H1 (cell line): Measurements from ENCODE around the gene PTPRG. TPM values are rescaled to one million over a fixed set of nuclear protein-coding genes. Genes with fewer than 3 reads are reported as not detected.
A peak's percentile ranks its signal among the peaks of the same experiment; 100 is the strongest.

Experiments
- CTCF ChIA-PET: fragments of 300-600 bp; sonication (Branson Sonifier 250); formaldehyde crosslinking; loops from one replicate; lab custom pipeline; 2021; ENCODE audit not compliant: partially characterized antibody; lab: Charles Lee
- POLR2A ChIA-PET: fragments of 300-600 bp; sonication (Branson Sonifier 250); formaldehyde crosslinking; loops from one replicate; lab custom pipeline; 2021; ENCODE audit warnings: inconsistent platforms; ENCODE audit not compliant: partially characterized antibody; lab: Charles Lee
- DNase-seq, 2 experiments: peaks; one replicate each; pipeline versions ENCODE4 v3.0.0 to v3.0.0-alpha.2; 2010 to 2022; ENCODE audit warnings: low spot score in 2 of 2, low read depth in 1 of 2, mixed read lengths in 1 of 2
- FAIRE-seq: peaks from 2 replicates; lab custom pipeline; 2011; peaks lifted over from hg19 to GRCh38; lab: Jason Lieb, UNC
- H2AFZ ChIP-seq: 2 replicates; pipeline ENCODE4 v1.8.1; 2012; ENCODE audit warnings: low read length, inconsistent platforms
- H2AK5ac ChIP-seq: 2 replicates; pipeline ENCODE4 v1.6.1; 2013; ENCODE audit warnings: low read depth, low read length
- H2BK120ac ChIP-seq: replicated peaks from 2 replicates; pipeline ENCODE3; 2013; ENCODE audit warnings: low read depth, low read length, inconsistent platforms
- H2BK12ac ChIP-seq: 2 replicates; pipeline ENCODE4 v1.6.1; 2013; ENCODE audit warnings: low read depth, low read length
- H2BK15ac ChIP-seq: 2 replicates; pipeline ENCODE4 v1.6.1; 2013; ENCODE audit warnings: low read length
- H2BK20ac ChIP-seq: 2 replicates; pipeline ENCODE4 v1.6.1; 2013; ENCODE audit warnings: low read length
- H2BK5ac ChIP-seq: 2 replicates; pipeline ENCODE4 v1.6.1; 2013; ENCODE audit warnings: low read depth, low read length
- H3K14ac ChIP-seq: 2 replicates; pipeline ENCODE4 v1.6.1; 2013; ENCODE audit warnings: inconsistent platforms; ENCODE audit not compliant: insufficient read length
- H3K18ac ChIP-seq: 2 replicates; pipeline ENCODE4 v1.6.1; 2013; ENCODE audit warnings: low read length; ENCODE audit errors: extremely low read depth
- H3K23ac ChIP-seq: 2 replicates; pipeline ENCODE4 v1.6.1; 2013; ENCODE audit warnings: inconsistent platforms; ENCODE audit not compliant: insufficient read length
- H3K23me2 ChIP-seq: 2 replicates; pipeline ENCODE4 v1.6.1; 2013; ENCODE audit warnings: low read depth, low read length
- H3K27ac ChIP-seq: 2 replicates; pipeline ENCODE4 v1.6.1; 2011; ENCODE audit warnings: low read depth, low read length, inconsistent platforms
- H3K27me3 ChIP-seq, 4 experiments: replicated peaks in 1 of 4; 1 replicate in 1 of 4; 2 replicates in 3 of 4; pipeline versions ENCODE4 v1.6.1 to v1.8.1; 2011 to 2013; ENCODE audit warnings: low read length in 3 of 4, mild to moderate bottlenecking in 3 of 4, inconsistent platforms in 2 of 4, mixed read lengths in 2 of 4, moderate library complexity in 1 of 4; ENCODE audit not compliant: control insufficient read depth in 3 of 4, insufficient read depth in 3 of 4; ENCODE audit errors: extremely low read depth in 1 of 4
- H3K36me3 ChIP-seq, 4 experiments: 2 replicates each; pipeline versions ENCODE4 v1.6.1 to v1.8.1; 2011 to 2013; ENCODE audit warnings: mild to moderate bottlenecking in 4 of 4, low read length in 3 of 4, moderate library complexity in 2 of 4, control low read depth in 1 of 4, inconsistent platforms in 1 of 4; ENCODE audit not compliant: insufficient read depth in 4 of 4, control insufficient read depth in 2 of 4
- H3K4ac ChIP-seq: replicated peaks from 2 replicates; pipeline ENCODE3; 2013; ENCODE audit warnings: low read length, low read depth, mixed read lengths, inconsistent platforms; ENCODE audit not compliant: insufficient read length
- H3K4me1 ChIP-seq, 4 experiments: replicated peaks in 1 of 4; 1 replicate in 1 of 4; 2 replicates in 3 of 4; pipeline versions ENCODE4 v1.6.1 to v1.8.1; 2011 to 2013; ENCODE audit warnings: low read length in 3 of 4, inconsistent platforms in 2 of 4, mixed read lengths in 1 of 4; ENCODE audit not compliant: insufficient read depth in 4 of 4, control insufficient read depth in 3 of 4
- H3K4me2 ChIP-seq, 2 experiments: 2 replicates each; pipeline versions ENCODE4 v1.6.1 to v1.8.1; 2011 to 2013; ENCODE audit warnings: low read depth in 2 of 2, low read length in 2 of 2, control low read depth in 1 of 2, inconsistent platforms in 1 of 2, mild to moderate bottlenecking in 1 of 2; ENCODE audit not compliant: insufficient read depth in 1 of 2
- H3K4me3 ChIP-seq, 4 experiments: fragments of 200-600, 300-600 bp in 1 of 4; sonication (generic), shearing (Covaris generic), sonication (Bioruptor Twin) in 1 of 4; 2 replicates each; pipeline versions ENCODE4 v1.5.1 to v1.8.1; 2011 to 2016; ENCODE audit warnings: low read length in 4 of 4, low read depth in 3 of 4, control low read depth in 2 of 4, inconsistent platforms in 2 of 4, mild to moderate bottlenecking in 2 of 4, mixed read lengths in 1 of 4, moderate library complexity in 1 of 4; ENCODE audit not compliant: insufficient read depth in 2 of 4; ENCODE audit errors: extremely low read depth in 1 of 4
- H3K56ac ChIP-seq: replicated peaks from 2 replicates; pipeline ENCODE3; 2013; ENCODE audit warnings: low read depth, mild to moderate bottlenecking, mixed read lengths, low read length, inconsistent platforms; ENCODE audit not compliant: insufficient read length
- H3K79me1 ChIP-seq: 2 replicates; pipeline ENCODE4 v1.6.1; 2013; ENCODE audit warnings: low read depth, low read length, control low read depth
- H3K79me2 ChIP-seq, 2 experiments: 2 replicates each; pipeline versions ENCODE4 v1.6.1 to v1.8.1; 2012 to 2013; ENCODE audit warnings: low read length in 2 of 2, mild to moderate bottlenecking in 2 of 2, inconsistent platforms in 1 of 2; ENCODE audit not compliant: insufficient read depth in 2 of 2, control insufficient read depth in 1 of 2
- H3K9ac ChIP-seq, 4 experiments: replicated peaks in 1 of 4; 1 replicate in 1 of 4; 2 replicates in 3 of 4; pipeline versions ENCODE4 v1.6.1 to v1.8.1; 2011 to 2013; ENCODE audit warnings: low read depth in 3 of 4, low read length in 3 of 4, control low read depth in 2 of 4, mild to moderate bottlenecking in 2 of 4, moderate library complexity in 2 of 4, inconsistent platforms in 1 of 4; ENCODE audit errors: extremely low read depth in 1 of 4
- H3K9me3 ChIP-seq, 2 experiments: 2 replicates each; pipeline versions ENCODE4 v1.6.1 to v1.8.1; 2012 to 2013; ENCODE audit warnings: mild to moderate bottlenecking in 2 of 2, moderate library complexity in 2 of 2, control low read depth in 1 of 2, inconsistent platforms in 1 of 2, low read depth in 1 of 2, low read length in 1 of 2, mixed read lengths in 1 of 2; ENCODE audit not compliant: insufficient read depth in 2 of 2
- H4K20me1 ChIP-seq, 2 experiments: replicated peaks in 1 of 2; 2 replicates each; pipeline versions ENCODE3 to v1.8.1; 2011 to 2013; ENCODE audit warnings: inconsistent platforms in 2 of 2, low read length in 2 of 2, mild to moderate bottlenecking in 1 of 2; ENCODE audit not compliant: insufficient read depth in 2 of 2, control insufficient read depth in 1 of 2
- H4K5ac ChIP-seq: 2 replicates; pipeline ENCODE4 v1.6.1; 2013; ENCODE audit warnings: low read length, low read depth, mixed read lengths, inconsistent platforms; ENCODE audit not compliant: insufficient read length
- H4K8ac ChIP-seq: 2 replicates; pipeline ENCODE4 v1.8.0; 2013; ENCODE audit warnings: mild to moderate bottlenecking, moderate library complexity, low read length, inconsistent platforms; ENCODE audit not compliant: insufficient read depth; ENCODE audit errors: extremely low read depth
- H4K91ac ChIP-seq: replicated peaks from 2 replicates; pipeline ENCODE3; 2013; ENCODE audit warnings: low read length, mixed read lengths, inconsistent platforms; ENCODE audit not compliant: insufficient read length
- BCL11A ChIP-seq, 2 experiments: IDR thresholded peaks; one replicate each; pipeline ENCODE4 v1.6.1; 2011; ENCODE audit warnings: low read depth in 2 of 2, low read length in 2 of 2, mild to moderate bottlenecking in 2 of 2
- EP300 ChIP-seq, 2 experiments: IDR thresholded peaks; 1 replicate in 1 of 2; 2 replicates in 1 of 2; pipeline ENCODE4 v1.6.1; 2011 to 2012; ENCODE audit warnings: low read depth in 2 of 2, low read length in 2 of 2, mild to moderate bottlenecking in 2 of 2, borderline replicate concordance in 1 of 2, inconsistent platforms in 1 of 2, moderate library complexity in 1 of 2
- GABPA ChIP-seq: IDR thresholded peaks from 2 replicates; pipeline ENCODE4 v1.6.1; 2011; ENCODE audit warnings: mild to moderate bottlenecking, low read length, moderate library complexity, borderline replicate concordance; ENCODE audit not compliant: insufficient read depth
- PHF8 ChIP-seq: fragments of 200-600 bp; sonication (generic); conservative IDR thresholded peaks from 2 replicates; pipeline ENCODE4 v1.7.1; 2012; ENCODE audit warnings: low read depth, mild to moderate bottlenecking, inconsistent platforms, low read length, moderate library complexity
- POLR2AphosphoS5 ChIP-seq: IDR thresholded peaks from 2 replicates; pipeline ENCODE4 v1.6.1; 2011; ENCODE audit warnings: low read depth, low read length
- RAD21 ChIP-seq, 2 experiments: IDR thresholded peaks in 1 of 2; conservative IDR thresholded peaks in 1 of 2; 2 replicates each; pipeline ENCODE4 v1.6.1; 2011; ENCODE audit warnings: low read depth in 2 of 2, low read length in 2 of 2, improper control_type of control experiment in 1 of 2, inconsistent platforms in 1 of 2, mild to moderate bottlenecking in 1 of 2, moderate library complexity in 1 of 2
- RXRA ChIP-seq: IDR thresholded peaks from 2 replicates; pipeline ENCODE4 v1.6.1; 2011; ENCODE audit warnings: low read depth, mild to moderate bottlenecking, low read length, moderate library complexity; ENCODE audit not compliant: insufficient read depth
- SIN3A ChIP-seq, 2 experiments: IDR thresholded peaks in 1 of 2; conservative IDR thresholded peaks in 1 of 2; 2 replicates each; pipeline ENCODE4 v1.6.1; 2011 to 2012; ENCODE audit warnings: low read length in 2 of 2, improper control_type of control experiment in 1 of 2, low read depth in 1 of 2, mild to moderate bottlenecking in 1 of 2
- SP2 ChIP-seq: IDR thresholded peaks from 2 replicates; pipeline ENCODE4 v1.6.1; 2012; ENCODE audit warnings: mild to moderate bottlenecking, low read length, inconsistent platforms
- SP4 ChIP-seq: IDR thresholded peaks from 2 replicates; pipeline ENCODE4 v1.6.1; 2012; ENCODE audit warnings: low read length, inconsistent platforms
- WGBS, 2 experiments: shearing (Covaris generic) in 1 of 2; methylation state at CpG; one replicate each; pipeline versions ENCODE4 v1.1.6 to v1.1.7; 2013 to 2015; ENCODE audit warnings: low lambda C conversion rate in 2 of 2, mixed read lengths in 2 of 2, inconsistent platforms in 1 of 2, low coverage in 1 of 2, missing lambda C conversion rate in 1 of 2; ENCODE audit not compliant: insufficient replicate concordance in 2 of 2, insufficient coverage in 1 of 2, insufficient read length in 1 of 2; ENCODE audit errors: extremely low coverage in 1 of 2, missing lambda C conversion rate in 1 of 2; 5-methylcytosine and 5-hydroxymethylcytosine counted together
- polyA plus RNA-seq, 7 experiments: library from polyadenylated mRNA; depleted of rRNA in 3 of 7; stranded (reverse) in 5 of 7; unstranded in 2 of 7; fragments of >200 nt in 5 of 7; fragments of 200-250 nt in 2 of 7; gene quantifications; 1 replicate in 5 of 7; 2 replicates in 1 of 7; 4 replicates in 1 of 7; pipeline versions ENCODE4 v1.2.1 to v1.2.3, GENCODE V29; 2011 to 2013; ENCODE audit warnings: missing spikeins in 2 of 7, mixed read lengths in 2 of 7
- total RNA-seq: library from RNA; stranded (reverse); fragmentation: NEBNext Ultra II Directional; extraction: Animal tissue kit (Norgen Biotek cat#: 25700); gene quantifications from 2 replicates; pipeline ENCODE4 v1.2.1, GENCODE V29; 2021
- TF ChIP-seq, protein P1 (sequence below): IDR thresholded peaks from 2 replicates; pipeline ENCODE4 v1.6.1; 2012; ENCODE audit warnings: inconsistent platforms

Gene PTPRG
- total and polyA plus RNA-seq, 2 of the 8 experiments (the other 6 are each of a cell fraction or from before 2014, with no cell fraction given): 23.3 to 96.2 TPM

GRCh38 chr3:62318365-62318751, 757.0 kb downstream of the PTPRG start:
- H3K56ac ChIP-seq: no peak overlapping the region
- no peak overlapping the region for H4K5ac ChIP-seq
- H3K4me2 ChIP-seq: peak overlapping the region; percentile 82 to 94
- H2BK20ac ChIP-seq: no peak overlapping the region
- H3K14ac ChIP-seq: no peak overlapping the region
- H3K27ac ChIP-seq: peak overlapping the region; percentile 42; the same call in 1 of the 2 replicates
- peaks cover 0 to 3% (median 0%) of the 10 kb centered on the region in 4 experiments; a peak in 2 of 7 replicates for H3K4me1 ChIP-seq
- no peak overlapping the region for H4K91ac ChIP-seq
- H2BK120ac ChIP-seq: no peak overlapping the region
- H4K8ac ChIP-seq: no peak overlapping the region
- no peak overlapping the region for H2AK5ac ChIP-seq
- no peaks in the 10 kb centered on the region for H3K79me2 ChIP-seq
- no peak overlapping the region for H2BK12ac ChIP-seq
- peaks cover 3 to 6% of the 10 kb centered on the region in 2 experiments; a peak in 1 of 4 replicates for H3K9me3 ChIP-seq
- H4K20me1 ChIP-seq: no peaks in the 10 kb centered on the region
- H3K23ac ChIP-seq: no peak overlapping the region
- H3K4ac ChIP-seq: peak overlapping the region; percentile 92
- H3K79me1 ChIP-seq: no peaks in the 10 kb centered on the region
- DNase-seq (no peak), FAIRE-seq (no peak)
- peak overlapping the region; percentile 86; the same call in 1 of the 2 replicates for H3K18ac ChIP-seq
- H2BK5ac ChIP-seq: peak overlapping the region; percentile 26; the same call in 1 of the 2 replicates
- H3K36me3 ChIP-seq: peaks cover 0 to 5% (median 0%) of the 10 kb centered on the region in 4 experiments; a peak in 2 of 8 replicates
- H3K4me3 ChIP-seq: peak overlapping the region; percentile 65 to 83 (median 76)
- POLR2A ChIA-PET: interaction anchor here (0.8 to 1.3 kb wide), 14 partner anchors 8 to 220 kb away, joined by 3 to 6 read pairs (median 3); no protein-coding TSS in a partner anchor
- H3K27me3 ChIP-seq: no peaks in the 10 kb centered on the region; a peak in 2 of 7 replicates
- peak overlapping the region in 3 of 4 experiments; percentile 31 to 60 (median 56); a peak in 6 of 7 replicates for H3K9ac ChIP-seq
- peak overlapping the region; percentile 72 for H2AFZ ChIP-seq
- CTCF ChIA-PET: interaction anchor here (0.6 to 1.3 kb wide), 6 partner anchors 16 to 168 kb away, joined by 3 to 4 read pairs (median 3); no protein-coding TSS in a partner anchor
- peaks cover 11% of the 10 kb centered on the region for H3K23me2 ChIP-seq
- whole genome bisulfite sequencing, 2 experiments: 46% methylated on average over 12 of the region's 12 CpGs; no CpG with 5 or more reads in 1 of the 2 experiments
- H2BK15ac ChIP-seq: no peak overlapping the region
- TF ChIP-seq RAD21 (IDR thresholded peaks at IDR 0.05 in 1 of 2, conservative IDR thresholded peaks at IDR 0.05 in 1 of 2; ENCODE audit: low read depth in 2 of 2, low read length in 2 of 2) (no peak), RXRA (no peak), PHF8 (no peak), SIN3A (conservative IDR thresholded peaks at IDR 0.05 in 1 of 2, IDR thresholded peaks at IDR 0.05 in 1 of 2; ENCODE audit: low read depth in 1 of 2, low read length in 2 of 2) (no peak), SP4 (0 out of 2 replicates have a peak, but pooled peaks have one; percentile 6), GABPA (no peak), BCL11A (IDR thresholded peaks at IDR 0.05; ENCODE audit: low read depth in 2 of 2, low read length in 2 of 2) (no peak), EP300 (IDR thresholded peaks at IDR 0.05; ENCODE audit: borderline replicate concordance in 1 of 2, low read depth in 2 of 2, low read length in 2 of 2) (no peak), SP2 (no peak), POLR2AphosphoS5 (no peak)
- TF ChIP-seq, protein P1, sequence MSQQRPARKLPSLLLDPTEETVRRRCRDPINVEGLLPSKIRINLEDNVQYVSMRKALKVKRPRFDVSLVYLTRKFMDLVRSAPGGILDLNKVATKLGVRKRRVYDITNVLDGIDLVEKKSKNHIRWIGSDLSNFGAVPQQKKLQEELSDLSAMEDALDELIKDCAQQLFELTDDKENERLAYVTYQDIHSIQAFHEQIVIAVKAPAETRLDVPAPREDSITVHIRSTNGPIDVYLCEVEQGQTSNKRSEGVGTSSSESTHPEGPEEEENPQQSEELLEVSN: no peak
